Embryonic facial prominence (tissue), 1 donor: Measurements from ENCODE around the gene ICA1.
"Not testable (repeated sequence)": the region's sequence is repeated elsewhere in the genome, so short reads cannot be mapped to it uniquely, and the experiment has no call there.

Experiments used
- DNase-seq: peaks from one replicate; pipeline ENCODE4 v3.0.0-alpha.2; 2016; ENCODE audit errors: extremely low spot score

The ICA1 gene

DNA sequence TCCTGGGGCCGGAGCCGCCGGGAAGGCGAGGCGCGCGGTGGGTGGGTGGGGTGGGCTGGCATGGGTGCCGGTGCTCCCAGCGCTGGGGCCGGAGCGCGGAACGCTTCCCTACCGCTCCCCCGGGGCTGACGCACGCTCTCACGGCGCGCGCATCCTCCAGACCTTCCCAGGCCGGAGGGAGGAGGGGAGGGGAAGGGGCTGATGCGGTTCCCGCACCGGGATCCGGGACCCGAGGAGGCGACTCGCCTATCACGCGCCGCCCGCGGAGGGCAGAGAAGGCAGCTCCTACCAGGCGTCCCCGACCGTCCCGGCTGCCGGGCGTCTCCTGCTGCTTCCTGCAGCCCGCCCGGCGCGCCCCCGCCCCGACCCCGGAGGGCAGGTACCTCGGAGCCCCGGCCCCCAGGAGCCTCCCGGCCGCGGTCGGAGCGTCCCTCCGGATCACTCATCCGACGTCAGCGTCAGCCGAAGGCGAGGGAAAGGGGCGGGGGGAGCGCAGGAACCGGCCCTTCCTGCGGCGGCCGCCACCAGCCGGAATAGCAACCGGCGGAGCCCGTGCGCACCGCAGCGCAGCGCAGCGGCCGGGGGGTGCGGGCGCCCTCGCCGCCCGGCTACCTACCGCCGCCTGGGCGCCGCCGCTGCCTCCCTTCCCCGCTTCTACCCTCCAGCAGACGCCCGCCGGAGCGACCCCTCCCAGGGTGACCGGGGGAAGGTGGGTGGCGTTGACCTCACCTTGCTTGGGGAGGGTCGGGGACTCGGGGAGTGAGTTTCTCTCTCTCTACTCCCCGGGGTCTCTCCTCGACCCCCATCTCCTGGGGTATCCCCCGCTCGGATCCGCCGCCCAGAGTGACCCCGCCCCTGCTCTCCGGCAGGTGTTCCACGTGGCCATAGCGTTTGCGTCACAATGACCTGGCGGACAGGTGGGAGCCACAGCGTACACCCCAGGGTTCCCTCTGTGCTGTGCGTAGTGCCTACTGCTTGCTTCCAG lies at the start of gene ICA1:
ICA1 (minus strand) TSS at position 457 of the 985 bp plus-strand sequence. CDS start 26,241 bp downstream, outside the sequence.
- DNase-seq, result peak; percentile 18

DNA sequence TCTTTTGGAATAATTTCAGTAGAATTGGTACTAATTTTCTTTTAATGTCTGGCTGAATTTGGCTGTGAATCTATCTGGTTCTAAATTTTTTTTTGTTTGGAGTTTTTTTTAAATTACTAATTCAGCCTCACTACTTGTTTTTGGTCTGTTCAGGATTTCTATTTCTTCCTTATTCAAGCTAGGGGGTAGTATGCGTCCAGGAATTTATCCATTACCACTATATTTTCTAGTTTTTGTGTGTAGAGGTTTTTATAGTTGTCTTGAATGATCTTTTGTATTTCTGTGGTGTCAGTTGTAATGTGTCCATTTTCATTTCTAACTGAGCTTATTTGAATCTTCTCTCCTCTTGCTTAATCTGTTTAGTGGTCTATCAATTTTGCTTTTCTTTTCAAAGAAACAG lies 48.9 kb upstream of the ICA1 start:
- no peak for DNase-seq

DNA sequence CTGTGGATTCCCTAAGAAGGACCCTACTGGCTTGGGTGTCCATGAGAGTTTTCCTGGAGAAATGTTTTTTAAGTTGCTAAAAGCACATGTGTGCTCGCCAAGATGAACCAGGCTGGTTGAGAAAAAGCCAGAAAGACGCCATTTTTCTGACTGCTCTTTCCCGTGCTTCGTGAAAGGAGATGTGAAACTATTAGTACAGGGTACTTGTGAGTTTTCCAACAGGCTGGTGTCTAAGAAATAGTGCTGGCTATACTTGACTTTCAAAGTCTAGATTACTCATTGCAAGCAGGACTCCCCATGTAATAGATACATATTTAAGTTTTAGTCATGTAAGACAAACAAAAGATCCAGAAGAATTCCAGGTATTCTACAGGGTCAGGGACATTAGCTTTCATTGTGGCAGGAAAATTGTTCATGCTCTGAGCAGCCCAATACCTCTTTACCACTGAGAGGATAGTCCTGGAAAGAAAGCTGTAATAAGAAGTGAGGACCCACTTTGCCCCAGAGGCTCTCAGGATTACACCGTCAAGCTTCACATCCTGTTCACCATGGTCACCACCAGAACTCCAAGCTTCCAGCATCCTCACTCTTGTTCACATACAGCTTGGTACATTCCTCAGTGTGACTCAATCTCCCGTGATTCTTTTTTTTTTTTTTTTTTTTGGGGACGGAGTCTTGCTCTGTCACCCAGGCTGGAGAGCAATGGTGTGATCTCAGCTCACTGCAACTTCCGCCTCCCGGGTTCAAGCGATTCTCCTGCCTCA lies 43.8 kb upstream of the ICA1 start:
- DNase-seq, result no peak

DNA sequence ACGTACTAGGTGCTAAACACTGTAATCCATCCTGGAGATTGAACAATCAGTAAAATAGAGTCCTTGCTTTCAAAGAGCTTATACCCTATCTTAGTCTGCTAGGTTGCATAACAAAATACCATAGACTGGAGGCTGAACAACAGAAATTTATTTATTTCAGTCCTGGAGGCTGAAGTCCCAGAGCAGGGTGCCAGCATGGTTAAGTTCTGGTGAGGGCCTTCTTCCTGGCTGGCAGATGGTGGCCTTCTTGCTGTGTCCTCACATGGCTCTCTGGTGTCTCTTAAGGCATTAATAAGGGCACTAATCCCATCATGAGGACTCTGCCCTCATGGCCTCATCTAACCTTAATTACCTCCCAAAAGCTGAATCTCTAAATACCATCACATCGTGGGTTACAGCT lies 43.1 kb upstream of the ICA1 start:
- no peak for DNase-seq

DNA sequence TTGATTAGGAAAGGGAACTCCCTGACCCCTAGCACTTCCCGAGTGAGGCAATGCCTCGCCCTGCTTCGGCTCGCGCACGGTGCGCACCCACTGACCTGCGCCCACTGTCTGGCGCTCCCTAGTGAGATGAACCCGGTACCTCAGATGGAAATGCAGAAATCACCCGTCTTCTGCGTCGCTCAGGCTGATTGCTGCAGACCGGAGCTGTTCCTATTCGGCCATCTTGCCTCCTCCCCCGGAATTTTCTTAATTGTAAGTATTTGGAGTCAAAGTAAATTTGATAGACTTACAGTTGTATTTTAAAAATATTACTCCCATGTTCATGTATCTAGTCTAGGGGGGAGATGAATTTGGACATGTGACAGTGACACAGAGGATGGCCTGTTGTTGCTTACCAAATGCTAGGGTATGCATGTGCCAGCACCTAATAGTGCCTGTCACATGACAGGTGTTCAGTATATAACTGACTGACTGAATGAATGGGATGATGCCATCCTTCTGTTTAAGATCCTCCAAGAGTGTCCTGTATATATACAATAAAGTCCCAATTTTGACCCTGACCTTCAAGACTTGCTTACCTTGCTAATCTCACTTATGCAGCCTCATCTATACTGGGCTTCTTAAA lies 42.0 kb upstream of the ICA1 start:
- no peak for DNase-seq

DNA sequence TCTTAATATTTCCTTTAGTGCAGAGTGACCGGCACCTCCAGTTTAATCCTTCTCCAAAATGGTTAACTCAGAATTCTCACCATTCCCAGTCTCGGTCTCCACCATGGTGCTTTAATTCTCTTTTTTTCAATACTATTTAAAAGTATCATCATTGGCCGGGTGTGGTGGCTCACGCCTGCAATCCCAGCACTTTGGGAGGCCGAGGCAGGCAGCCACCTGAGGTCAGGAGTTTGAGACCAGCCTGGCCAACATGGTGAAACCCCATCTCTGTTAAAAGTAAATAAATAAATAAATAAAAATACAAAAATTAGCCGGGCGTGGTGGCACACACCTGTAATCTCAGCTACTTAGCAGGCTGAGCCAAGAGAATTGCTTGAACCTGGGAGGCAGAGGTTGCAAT lies 35.1 kb upstream of the ICA1 start:
- not testable (repeated sequence) for DNase-seq

DNA sequence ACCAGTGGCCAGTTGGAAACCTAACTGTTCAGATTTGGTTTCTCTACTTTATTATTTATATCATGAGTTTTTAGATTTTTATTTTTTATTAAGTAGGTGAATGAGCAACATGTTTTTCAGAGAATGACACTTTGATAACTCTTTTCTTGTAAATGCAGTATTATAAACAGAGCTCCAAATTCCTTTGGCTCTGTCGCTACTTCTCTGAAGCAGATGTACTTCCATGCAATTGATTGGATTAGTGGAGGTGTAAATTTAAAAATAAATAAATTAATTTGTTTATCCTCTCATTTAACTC lies 34.3 kb upstream of the ICA1 start:
- DNase-seq, result no peak

DNA sequence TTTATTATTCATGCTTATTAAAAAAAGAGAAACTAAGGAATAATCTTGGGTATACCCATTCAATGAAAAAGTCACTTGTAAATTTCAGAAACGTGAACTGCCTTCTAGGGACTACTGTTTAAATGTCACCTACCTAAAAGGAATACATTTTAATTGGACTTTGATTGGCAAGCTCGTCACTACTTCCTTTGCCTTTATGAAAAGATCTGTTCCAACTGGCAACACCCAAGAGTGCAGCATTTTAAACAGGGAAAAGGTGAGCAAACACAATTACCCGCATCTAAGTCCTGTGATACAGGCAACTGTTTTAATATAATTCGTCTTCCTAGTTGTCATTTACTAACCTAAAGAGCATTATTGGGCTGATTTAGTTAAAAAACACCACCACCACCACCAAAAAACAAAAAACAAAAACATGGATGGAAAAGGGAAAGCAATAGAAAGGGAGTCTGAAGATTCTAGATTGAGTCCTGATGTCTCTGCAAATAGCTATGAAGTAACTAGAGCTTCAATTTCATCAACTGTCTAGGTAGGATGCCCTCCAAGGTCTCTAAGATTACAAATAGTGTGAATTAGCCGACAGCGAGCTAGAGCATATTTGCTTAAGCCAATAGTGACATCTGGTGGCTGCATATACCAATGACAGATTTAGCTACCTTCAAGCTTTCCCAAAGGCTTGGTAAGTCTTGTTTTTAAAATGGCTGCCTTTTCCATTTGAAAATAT lies 33.8 kb upstream of the ICA1 start:
- DNase-seq, result peak; percentile 65

DNA sequence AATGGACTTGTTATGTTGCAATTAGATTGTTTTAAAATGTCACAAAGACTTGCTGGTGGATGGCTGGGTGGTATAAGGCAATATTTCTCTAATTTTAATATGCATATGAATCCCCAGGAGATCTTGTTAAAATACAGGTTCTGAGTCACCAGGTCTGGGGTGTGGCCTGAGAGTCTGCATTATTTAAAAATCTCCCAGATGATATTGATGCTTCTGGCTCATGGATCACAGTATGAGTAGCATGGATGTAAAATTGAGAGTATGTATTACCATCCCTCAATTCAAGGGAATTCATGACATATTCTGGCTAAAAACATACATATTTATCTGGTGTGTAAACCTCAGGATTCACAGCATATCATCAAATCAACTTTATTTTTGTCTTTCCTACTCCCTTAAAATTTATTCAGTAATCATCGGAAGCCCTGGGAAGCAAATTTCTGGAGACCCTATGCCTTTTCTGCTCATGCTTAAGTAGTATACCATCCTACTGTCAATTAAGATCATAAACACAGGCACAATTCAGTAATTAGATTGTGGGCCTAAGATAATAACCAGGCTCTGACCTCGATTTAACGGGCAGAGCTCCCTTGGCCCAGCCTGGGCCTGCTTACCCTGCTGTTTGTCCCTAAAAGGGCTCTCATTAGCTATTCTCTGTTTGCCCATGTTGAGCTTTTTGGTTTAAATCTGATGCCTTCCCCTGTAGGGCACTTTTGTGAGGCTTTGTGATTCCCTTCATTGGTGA lies 29.6 kb upstream of the ICA1 start:
- DNase-seq, result no peak

DNA sequence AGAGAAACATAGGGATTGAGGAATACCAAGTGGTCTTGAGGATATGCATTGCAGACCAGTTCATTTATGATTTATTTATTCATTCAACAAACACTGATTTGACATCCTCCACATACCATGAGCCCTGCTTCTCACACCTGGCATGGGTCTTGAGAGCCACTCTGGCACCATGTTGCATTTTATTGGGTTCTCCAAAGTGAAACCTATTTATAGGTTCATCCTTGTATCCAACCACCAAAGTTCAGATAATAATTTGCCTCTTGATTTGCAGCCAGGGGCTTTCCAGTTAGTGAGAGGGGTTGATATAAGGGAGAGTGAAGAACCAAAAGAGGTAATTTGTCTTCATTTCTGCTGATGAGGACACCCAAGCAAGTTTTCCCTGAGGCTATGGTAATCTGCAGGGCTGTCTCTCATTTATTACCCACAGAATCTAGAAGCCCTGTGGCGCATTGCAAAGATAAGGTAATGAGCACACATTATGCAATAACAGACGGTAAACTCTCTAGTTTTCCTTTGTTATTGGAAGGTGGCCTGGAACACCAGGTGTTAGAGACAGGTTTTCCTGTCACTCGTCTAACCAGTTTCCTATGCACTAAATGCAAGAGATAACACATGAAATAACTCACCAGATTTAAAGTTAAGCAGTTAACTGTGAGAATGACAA lies 28.8 kb upstream of the ICA1 start:
- DNase-seq, result no peak

DNA sequence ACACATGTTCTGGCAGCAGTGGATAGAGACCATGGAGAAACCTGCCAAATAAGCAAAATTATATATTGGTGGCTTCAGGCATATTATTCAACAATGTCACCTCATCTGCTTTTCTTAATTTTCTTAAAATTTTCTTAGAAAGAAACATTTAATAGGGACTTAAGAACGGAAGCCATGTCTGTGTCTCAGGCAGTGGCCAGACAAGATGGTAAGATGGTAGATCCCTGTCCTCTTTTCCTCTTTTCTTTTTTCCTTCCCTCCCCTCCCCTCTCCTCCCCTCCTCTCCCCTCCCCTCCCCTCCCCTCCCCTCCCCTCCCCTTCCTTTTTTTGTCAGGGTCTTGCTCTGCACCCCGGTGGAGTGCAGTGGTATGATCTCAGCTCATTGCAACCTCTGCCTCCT lies 24.2 kb upstream of the ICA1 start:
- DNase-seq, result no peak

DNA sequence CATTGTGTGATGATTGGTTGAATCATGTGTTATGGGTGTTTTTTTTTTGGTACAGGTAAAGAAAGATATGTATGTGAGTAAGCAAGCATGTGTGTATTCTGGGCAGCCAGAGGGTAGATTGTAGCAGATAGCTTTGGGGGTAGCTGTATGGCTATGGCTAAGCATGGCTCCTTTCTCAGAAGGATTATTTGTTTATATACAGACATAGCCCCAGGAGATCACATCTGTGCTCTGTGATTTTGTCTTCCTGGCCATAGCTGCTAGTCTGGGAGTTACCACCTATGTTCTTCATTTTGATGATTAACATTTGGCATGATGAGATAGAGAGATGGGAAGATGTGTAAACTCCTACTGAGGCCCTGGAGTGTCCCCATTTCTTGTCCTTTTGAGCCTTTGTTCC lies 23.2 kb upstream of the ICA1 start:
- DNase-seq, result no peak

DNA sequence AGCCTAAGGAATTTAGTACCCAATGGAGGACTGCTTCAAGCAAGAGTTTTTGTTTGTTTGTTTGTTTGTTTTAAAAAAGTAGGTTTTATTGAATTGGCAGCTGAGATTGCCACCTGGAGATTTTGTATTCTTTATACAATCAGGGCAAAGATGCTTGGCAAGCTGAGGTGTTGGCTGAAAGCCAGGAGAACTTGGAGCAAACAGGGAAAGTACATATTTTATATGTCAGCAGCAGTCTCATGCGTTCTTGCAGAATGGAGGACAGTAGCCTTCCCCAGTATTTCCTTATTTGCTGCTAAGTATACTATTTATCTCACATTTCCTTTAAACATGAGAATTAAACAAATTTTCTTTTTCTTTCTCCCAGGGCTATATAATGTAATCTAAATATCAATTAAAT lies 22.6 kb upstream of the ICA1 start:
- no peak for DNase-seq

DNA sequence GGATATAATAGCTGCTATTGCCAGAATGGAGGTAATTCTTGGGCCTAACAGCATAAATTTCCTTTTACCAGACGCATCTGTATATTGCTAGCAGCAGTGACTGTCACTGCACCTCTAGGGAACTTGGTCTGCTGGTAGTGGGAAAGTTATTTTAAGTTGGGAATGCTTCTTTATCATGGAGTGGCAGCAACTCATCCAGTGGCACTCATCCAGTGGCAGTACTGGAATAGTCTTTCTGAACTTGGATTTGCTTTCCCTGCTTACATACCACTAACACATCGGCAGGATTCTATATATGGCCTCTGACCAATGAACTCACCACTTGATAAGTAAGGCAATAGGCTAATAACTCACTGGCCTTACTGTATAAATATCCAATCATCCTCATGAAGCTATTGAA lies 22.0 kb upstream of the ICA1 start:
- no peak for DNase-seq

DNA sequence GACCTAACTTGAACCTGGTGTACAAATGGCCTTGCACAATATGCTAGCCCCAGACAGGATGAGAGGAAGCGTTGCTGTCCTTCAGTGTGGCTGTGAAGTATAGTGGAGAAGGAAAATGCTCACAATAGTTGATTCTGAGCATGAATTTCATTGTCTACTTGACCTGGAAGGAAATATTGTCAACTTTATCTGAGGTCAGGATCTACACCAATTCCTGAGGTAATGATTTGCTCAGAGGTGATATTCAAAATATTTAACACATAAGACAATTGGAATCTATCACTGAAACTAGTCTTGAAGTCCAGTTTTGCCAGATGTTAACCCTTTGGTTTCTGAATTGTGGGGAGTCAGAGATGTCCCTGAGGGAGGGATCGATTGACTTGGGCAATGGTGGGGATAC lies 20.9 kb upstream of the ICA1 start:
- DNase-seq, result no peak

DNA sequence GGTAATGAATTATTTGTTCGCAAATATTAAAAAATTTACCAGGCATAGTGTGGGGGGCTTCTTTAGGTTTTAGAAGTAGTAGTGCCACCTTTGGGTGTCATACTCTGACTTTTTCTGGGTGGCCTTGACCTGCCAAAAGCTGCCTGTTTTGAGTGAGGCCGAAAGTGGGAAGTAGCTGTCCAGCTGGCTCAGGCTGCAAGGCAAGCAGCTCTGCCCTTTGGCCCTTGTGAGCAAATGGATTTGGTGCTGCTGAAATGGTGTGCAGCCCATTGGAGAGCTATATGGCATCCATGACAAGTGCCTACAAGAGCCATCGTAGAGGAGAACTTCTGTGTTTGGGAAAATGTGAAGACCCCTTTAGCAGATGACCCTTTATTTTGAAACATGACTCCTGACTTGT lies 20.2 kb upstream of the ICA1 start:
- no peak for DNase-seq

DNA sequence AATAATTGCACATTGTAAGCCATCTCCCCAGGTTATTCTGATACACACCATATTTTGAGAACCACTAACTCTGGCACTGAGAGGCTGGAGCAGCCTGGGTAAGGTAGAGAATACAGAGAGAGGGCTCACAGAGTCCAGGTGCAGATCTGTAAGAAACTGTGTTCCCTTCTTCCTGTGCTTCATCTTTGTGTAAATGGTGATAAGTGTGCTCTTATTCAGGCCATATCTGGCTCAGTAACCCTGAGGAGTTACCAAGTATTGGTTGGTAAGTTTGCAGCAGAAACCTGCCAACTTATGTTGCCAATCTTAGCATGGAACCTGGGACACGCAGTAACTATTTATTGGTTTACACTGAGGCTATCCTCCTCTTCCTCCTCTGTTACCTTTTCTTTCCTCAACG lies 16.2 kb upstream of the ICA1 start:
- no peak for DNase-seq

DNA sequence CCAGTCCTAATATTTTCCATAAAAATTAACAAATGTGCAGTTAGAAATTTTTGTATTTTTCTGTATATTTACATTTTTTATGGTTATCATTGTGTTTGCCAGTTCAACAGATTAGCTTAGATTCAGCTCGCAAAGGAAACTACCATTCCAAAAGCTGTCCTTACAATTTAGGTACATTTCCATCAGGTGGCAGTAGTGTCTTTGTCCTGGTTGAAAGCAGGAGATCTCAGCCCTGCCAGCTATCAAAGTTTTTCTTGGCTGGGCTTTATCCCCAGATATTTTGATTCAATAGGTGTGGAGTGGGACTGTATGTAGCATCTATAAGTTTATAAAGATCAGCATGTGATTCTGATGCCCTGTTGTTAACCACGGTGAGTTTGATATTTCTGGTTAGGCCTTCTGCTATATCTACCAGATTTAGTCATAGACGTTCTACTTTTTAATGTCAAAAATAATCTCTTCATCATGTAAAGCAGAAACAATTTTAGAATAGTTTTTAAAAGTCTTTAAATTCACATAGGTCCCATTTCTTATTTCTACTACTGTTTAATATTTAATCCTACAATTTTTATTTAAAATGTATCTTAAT lies 15.5 kb upstream of the ICA1 start:
- DNase-seq, result no peak

DNA sequence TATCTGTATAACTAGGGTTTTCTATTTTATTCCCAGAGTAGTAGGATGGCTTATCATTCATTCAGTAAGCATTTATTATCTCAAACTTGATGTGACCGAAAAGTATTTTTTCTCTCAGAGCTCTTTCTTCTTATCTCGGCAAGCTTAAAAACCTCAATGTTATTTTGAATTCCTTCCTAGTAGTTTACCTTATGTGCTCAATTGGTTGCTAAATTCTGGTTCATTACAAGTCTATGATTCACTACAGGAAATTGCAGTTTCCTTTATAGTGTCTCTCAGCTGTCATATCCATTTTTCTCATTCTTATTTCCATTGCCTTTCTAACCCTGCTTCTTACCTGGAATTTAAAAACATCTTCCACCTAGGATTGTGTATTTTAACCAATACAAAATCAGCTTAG lies 12.6 kb upstream of the ICA1 start:
- no peak for DNase-seq

DNA sequence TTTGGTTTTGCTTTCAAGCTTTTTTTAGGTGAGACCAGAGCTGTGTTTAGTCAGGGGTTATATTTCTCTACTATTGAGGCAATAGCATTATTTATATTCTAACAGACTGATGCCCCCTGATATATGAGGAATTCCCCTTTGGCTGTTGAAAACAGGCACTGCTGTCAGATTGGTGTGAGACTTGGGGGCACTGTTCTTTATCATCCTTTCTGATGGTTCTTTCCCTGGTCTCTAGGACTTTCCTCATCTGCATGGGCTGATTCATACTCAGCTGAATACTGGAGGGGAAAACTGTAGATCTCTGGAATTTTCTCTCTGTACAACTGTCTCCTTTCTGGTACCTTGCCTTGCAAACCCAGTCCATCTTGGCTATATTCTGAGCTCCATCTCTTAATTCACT lies 10.0 kb upstream of the ICA1 start:
- no peak for DNase-seq
